Tibial artery (tissue), 4 donors: ENCODE data around the gene PAPPA2.

Source experiments
- DNase-seq, 2 donors: peaks; one replicate each; pipeline ENCODE4 v3.0.0-alpha.2; 2019
- H3K27ac ChIP-seq, 2 donors: fragments of 200-600 bp; sonication (generic) in 1 of 2; 1 replicate in 1 of 2; 2 replicates in 1 of 2; pipeline ENCODE4 v1.5.1; 2018 to 2019; ENCODE audit warnings: mild to moderate bottlenecking in 1 of 2
- H3K27me3 ChIP-seq, 2 donors: fragments of 200-600 bp; sonication (generic) in 1 of 2; one replicate each; pipeline versions ENCODE4 v1.5.1 to v1.6.0; 2016 to 2019
- H3K36me3 ChIP-seq, 3 donors: fragments of 200-600 bp; sonication (generic) in 2 of 3; one replicate each; pipeline ENCODE4 v1.5.1; 2016 to 2019; ENCODE audit warnings: mild to moderate bottlenecking in 2 of 3
- H3K4me1 ChIP-seq, 4 donors: fragments of 200-600 bp; sonication (generic) in 2 of 4; 1 replicate in 3 of 4; 2 replicates in 1 of 4; pipeline ENCODE4 v1.5.1; 2016 to 2019
- H3K4me3 ChIP-seq, 2 donors: fragments of 200-600 bp; sonication (generic) in 1 of 2; 1 replicate in 1 of 2; 2 replicates in 1 of 2; pipeline ENCODE4 v1.5.1; 2018 to 2019; ENCODE audit warnings: mild to moderate bottlenecking in 2 of 2
- H3K9me3 ChIP-seq, 3 donors: fragments of 200-600 bp; sonication (generic) in 1 of 3; one replicate each; pipeline ENCODE4 v1.5.1; 2016 to 2019
- CTCF ChIP-seq, 2 experiments: fragments of 200-600 bp in 1 of 2; fragments of 450-650 bp in 1 of 2; IDR thresholded peaks; one replicate each; pipeline ENCODE4 v1.5.1; 2017 to 2019; ENCODE audit warnings: antibody characterized with exemption in 2 of 2, mild to moderate bottlenecking in 1 of 2, moderate library complexity in 1 of 2
- intact Hi-C: fragments of 100-400 bp; cut with DNase I; formaldehyde crosslinking; loops from one replicate; pipeline ENCODE4 v1.15.0; 2023; ENCODE audit warnings: low total_unique reads

The PAPPA2 gene

GRCh38 chr1:176552999-176553398, 90.0 kb downstream of the PAPPA2 start:
- H3K4me3 ChIP-seq = no peak overlapping the region
- DNase-seq = no peak
- no peaks in the 10 kb centered on the region for H3K36me3 ChIP-seq
- H3K4me1 ChIP-seq = no peaks in the 10 kb centered on the region
- H3K27me3 ChIP-seq = peaks cover 0 to 36% of the 10 kb centered on the region in 2 donors
- no peak overlapping the region for H3K27ac ChIP-seq
- no peak for TF ChIP-seq CTCF (IDR thresholded peaks at IDR 0.05)
- H3K9me3 ChIP-seq = no peaks in the 10 kb centered on the region
- intact Hi-C loops = loop anchor here (10.0 kb wide), 1 partner anchor 322 kb away; no protein-coding TSS in a partner anchor

GRCh38 chr1:176556288-176556687, 93.3 kb downstream of the PAPPA2 start:
- intact Hi-C loops = loop anchor here (10.0 kb wide), 1 partner anchor 319 kb away; no protein-coding TSS in a partner anchor
- no peak for DNase-seq
- no peaks in the 10 kb centered on the region for H3K36me3 ChIP-seq

GRCh38 chr1:176557543-176558258, 94.7 kb downstream of the PAPPA2 start:
- H3K9me3 ChIP-seq = no peaks in the 10 kb centered on the region
- no peak for DNase-seq
- peaks cover 0 to 9% (median 4%) of the 10 kb centered on the region in 4 donors for H3K4me1 ChIP-seq
- H3K36me3 ChIP-seq = no peaks in the 10 kb centered on the region
- peaks cover 0 to 27% of the 10 kb centered on the region in 2 donors for H3K27me3 ChIP-seq
- intact Hi-C loops = loop anchor here (10.0 kb wide), 1 partner anchor 317 kb away; no protein-coding TSS in a partner anchor
- no peak overlapping the region for H3K4me3 ChIP-seq
- TF ChIP-seq CTCF (IDR thresholded peaks at IDR 0.05) = no peak
- H3K27ac ChIP-seq = no peak overlapping the region

More at GRCh38 chr1:176556288-176556687, 93.3 kb downstream of the PAPPA2 start:
- H3K4me3 ChIP-seq = no peak overlapping the region
- no peaks in the 10 kb centered on the region for H3K9me3 ChIP-seq
- H3K27me3 ChIP-seq = peaks cover 0 to 32% of the 10 kb centered on the region in 2 donors
- H3K4me1 ChIP-seq = peaks cover 0 to 9% (median 4%) of the 10 kb centered on the region in 4 donors
- TF ChIP-seq CTCF (IDR thresholded peaks at IDR 0.05) = no peak
- no peak overlapping the region for H3K27ac ChIP-seq

- no peaks in the 10 kb centered on the region for H3K36me3 ChIP-seq
- DNase-seq = no peak
- no peak overlapping the region for H3K4me3 ChIP-seq
- H3K27me3 ChIP-seq = peaks cover 0 to 20% of the 10 kb centered on the region in 2 donors
- TF ChIP-seq CTCF (IDR thresholded peaks at IDR 0.05) = no peak
- peaks cover 0 to 9% (median 4%) of the 10 kb centered on the region in 4 donors for H3K4me1 ChIP-seq
- intact Hi-C loops = loop anchor here (10.0 kb wide), 1 partner anchor 316 kb away; no protein-coding TSS in a partner anchor
- no peak overlapping the region for H3K27ac ChIP-seq
- H3K9me3 ChIP-seq = no peaks in the 10 kb centered on the region
Observed at GRCh38 chr1:176558561-176558960, 95.6 kb downstream of the PAPPA2 start.

GRCh38 chr1:176559474-176559873, 96.5 kb downstream of the PAPPA2 start:
- peaks cover 0 to 12% of the 10 kb centered on the region in 2 donors for H3K27me3 ChIP-seq
- peaks cover 0 to 9% (median 4%) of the 10 kb centered on the region in 4 donors for H3K4me1 ChIP-seq
- no peak overlapping the region for H3K27ac ChIP-seq
- intact Hi-C loops = loop anchor here (10.0 kb wide), 1 partner anchor 315 kb away; no protein-coding TSS in a partner anchor
- DNase-seq = no peak
- no peaks in the 10 kb centered on the region for H3K36me3 ChIP-seq
- H3K4me3 ChIP-seq = no peak overlapping the region
- H3K9me3 ChIP-seq = no peaks in the 10 kb centered on the region
- no peak for TF ChIP-seq CTCF (IDR thresholded peaks at IDR 0.05)
